SW 1271 (cell line): Measurements from ENCODE around the gene PPM1J.
"Not testable (repeated sequence)": the region's sequence is repeated elsewhere in the genome, so short reads cannot be mapped to it uniquely, and the experiment has no call there.

ENCODE experiments used
- DNase-seq, 2 experiments: peaks; one replicate each; lab custom pipeline; 2025; lab: John Stamatoyannopoulos, UW

PPM1J gene

DNA sequence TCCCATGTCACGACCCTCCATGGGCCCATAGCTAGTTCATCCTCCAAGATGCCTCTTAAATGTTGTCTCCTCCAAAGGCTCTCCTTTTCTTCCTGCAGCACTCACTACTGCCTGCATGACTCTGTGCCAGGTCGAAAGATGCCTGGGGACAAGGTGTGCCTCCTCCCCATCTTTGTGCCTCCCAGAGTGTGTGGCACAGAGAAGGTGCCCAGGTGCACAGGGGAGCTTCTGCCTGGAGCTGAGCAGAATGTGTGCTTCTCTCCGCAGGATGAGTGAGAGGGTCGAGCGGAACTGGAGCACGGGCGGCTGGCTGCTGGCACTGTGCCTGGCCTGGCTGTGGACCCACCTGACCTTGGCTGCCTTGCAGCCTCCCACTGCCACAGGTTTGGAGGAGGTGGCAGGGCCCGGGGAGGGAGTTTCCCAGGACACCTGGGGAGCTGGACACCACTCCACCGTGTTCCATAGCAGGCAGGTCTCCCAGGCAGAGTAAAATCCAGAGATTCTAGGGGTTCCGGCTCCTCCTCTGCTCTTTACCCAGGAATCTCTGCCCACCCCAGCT lies 6.9 kb upstream of the PPM1J start:
- DNase-seq = no peak

DNA sequence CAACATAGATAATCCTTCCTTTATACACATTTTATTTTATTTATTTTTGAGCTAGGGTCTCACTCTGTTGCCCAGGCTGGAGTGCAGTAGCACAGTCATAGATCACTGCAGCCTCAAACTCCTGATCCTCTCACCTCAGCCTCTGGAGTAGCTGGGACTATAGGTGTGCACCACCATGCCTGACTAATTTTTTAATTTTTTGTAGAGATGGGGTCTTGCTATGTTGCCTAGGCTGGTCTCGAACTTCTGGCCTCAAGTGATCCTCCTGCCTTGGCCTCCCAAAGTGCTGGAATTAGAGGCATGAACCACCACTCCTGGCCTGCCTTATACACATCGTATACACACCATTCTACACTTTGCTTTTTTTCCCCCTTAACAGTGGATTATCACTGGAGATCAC lies 6.2 kb upstream of the PPM1J start:
- not testable (repeated sequence) for DNase-seq

DNA sequence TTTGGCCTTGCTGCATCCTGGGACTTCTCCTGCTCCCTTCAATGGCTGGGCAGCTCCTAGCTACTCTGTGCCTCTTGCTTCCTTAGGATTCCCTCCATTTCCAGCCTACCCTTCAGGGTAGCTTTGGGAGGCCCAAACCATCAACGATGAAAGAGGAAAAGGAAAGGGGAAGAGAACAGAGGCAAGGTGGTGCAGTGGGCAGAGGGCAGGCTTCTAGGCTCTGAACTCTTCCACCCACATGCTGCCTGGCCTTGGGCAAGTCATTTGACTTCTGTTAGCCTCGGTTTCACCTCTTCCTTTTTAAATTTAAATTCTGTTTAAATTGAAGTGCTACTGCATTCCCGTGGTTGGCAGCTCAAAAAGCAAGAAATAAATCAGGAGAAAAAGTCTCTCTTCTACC lies 5.7 kb upstream of the PPM1J start:
- no peak for DNase-seq

DNA sequence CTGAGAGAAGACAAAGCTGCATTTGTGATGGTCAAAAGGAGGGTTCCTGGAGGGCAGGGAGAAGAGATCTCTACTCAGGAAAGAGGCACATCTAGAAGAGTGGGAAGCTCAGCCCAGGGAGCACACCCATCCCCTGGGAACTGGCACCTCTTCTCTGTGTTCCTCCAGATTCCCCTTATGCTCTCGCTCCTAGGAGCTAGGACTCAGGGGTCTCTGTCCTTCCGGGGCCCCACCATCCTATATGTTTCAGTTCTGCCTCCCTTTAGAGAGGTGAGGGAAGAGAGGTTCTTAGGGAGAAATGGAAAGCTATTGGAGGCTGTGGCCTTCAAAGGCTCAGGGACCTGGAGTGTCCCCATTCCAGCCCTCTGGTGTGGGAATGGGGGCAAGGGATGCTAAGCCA lies 4.6 kb upstream of the PPM1J start:
- DNase-seq = no peak

DNA sequence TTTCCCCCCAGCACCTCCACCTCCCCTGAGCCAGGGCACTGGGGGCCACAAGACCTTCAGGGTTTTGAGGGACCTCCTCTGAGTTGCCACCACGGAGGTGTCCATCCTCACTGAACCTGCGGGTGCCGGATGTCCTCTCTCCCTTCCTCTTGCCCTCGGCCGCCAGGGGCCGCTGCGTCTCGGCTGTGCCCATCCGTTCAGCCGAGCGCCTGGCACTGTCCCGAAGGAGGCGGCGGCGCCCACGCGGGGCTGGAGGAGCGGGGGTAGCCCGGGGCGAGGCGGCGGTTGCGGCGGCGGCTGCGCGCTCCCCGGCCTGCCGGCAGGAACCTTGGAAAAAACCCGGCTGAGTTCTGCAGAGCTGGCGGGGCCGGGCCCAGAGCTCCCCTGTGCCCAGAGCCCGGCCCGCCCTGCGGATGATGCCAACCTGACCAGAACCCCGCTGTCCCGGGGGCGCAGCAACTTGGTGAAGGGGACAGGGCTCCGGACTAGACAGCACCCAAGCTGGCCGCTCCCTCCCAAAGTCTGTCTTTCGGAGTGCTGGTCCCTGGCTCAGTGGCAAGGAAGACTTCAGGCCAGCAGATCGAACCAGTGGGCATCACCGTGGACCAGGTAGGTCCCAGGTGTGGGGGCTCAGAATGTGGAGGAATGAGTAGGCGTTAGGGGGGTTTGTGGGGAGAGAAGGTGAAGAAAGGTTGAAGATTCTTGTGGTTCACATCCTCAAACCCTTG lies 3.7 kb upstream of the PPM1J start:
- peak; percentile 17 to 30 for DNase-seq

DNA sequence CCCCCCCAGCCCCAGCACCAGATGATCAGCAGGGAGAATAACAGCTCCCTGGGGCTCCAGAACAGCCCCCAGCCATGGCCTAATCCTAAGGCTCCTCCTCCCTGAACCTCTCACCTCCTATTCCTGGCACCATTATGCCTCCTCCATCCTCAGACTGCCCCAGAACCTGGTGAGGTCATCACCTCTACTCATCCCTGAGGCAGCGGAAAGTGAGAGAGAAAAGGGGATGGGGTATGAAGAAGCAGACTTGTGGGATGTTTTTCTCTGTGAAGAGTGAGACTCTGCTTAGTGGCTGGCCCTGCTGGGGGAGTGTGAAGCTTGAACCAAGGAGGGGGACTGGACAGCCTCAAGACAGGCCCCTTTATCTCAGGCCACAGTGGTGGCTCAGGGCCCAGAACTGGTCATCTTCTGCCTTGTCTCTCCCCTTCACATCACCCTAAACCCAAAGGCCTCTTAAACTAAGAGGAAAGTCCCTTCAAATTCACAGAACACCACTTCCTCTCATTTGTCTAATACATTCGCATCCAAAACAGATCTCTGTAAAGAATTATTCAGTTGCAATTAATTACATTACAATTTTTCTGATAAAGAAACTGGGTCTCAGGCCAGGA lies 2.2 kb upstream of the PPM1J start:
- DNase-seq = no peak

DNA sequence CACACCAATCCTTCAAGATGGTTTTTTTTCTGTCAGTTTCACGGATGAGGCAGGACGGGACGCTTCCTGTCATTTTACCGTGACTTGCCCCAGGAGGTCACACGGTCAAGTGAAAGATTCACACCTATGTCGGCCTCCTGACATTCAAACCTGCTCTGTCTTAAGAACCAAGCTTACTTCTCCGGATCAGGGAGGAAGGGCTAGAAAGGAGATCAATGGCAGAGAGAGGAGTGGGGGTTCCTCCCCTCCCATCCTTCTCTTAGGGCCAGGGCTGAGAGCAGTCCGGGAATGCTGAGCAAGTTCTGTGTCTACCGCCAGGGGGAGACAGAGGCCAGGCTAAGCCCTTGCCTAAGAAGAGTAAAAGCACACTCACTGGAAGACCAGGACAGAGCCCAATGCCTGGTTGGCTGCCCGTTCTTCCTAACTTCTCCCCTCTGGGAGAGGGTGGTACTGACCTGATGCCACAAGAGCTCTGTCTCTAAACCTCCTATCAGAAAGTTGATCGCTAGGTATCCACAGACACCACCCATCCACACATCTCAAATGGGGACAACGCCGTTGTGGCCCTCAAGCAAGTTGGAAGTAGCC lies 1.1 kb upstream of the PPM1J start:
- peak; percentile 62 to 76 for DNase-seq

DNA sequence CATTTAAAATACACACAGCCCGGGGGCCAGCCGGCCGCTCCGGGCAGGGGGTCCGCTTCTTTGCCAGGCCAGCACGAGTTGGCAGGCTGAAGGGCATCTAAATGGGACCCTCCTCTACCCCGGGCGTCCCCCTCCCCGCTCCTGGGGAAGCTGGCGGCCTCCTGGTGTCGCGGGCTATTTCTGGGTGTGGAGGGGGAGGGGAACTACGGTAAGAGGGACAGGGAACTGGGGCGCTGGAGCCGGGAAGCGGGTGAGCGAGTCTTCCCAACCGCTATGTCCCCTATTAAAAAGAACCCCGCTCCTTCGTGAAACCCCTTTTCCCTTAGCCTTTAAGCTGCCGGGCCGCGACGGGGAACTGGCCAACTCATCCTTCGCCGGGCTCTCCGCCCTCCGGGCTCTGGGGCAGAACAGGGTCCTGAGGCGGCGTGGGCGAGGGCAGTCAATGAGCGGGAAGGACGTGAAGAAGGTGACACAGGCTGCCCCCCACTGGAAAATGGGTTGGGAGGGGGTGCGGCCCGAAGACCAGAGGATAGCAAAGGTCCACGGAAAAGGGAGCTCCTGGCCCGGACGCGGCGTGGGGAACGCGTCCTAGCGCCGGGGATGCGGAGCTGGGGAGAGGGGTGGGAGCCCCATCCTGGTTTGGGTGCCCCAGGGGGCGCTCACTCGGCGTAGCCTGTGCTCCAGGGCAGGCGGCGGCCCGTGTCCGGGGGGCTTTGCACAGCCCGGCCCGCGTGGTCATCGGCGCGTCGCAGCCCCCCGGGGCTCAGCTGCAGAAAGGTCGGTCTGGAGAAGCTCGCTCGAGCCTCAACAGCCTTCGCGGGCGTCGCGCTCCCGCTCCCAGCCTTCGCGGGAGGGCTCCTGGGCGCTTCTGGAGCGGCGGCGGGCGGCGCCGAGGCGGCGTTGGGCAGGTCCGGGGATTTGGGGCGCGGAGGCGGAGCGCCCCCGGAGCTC lies 544 bp downstream of the PPM1J start:
- no peak for DNase-seq

DNA sequence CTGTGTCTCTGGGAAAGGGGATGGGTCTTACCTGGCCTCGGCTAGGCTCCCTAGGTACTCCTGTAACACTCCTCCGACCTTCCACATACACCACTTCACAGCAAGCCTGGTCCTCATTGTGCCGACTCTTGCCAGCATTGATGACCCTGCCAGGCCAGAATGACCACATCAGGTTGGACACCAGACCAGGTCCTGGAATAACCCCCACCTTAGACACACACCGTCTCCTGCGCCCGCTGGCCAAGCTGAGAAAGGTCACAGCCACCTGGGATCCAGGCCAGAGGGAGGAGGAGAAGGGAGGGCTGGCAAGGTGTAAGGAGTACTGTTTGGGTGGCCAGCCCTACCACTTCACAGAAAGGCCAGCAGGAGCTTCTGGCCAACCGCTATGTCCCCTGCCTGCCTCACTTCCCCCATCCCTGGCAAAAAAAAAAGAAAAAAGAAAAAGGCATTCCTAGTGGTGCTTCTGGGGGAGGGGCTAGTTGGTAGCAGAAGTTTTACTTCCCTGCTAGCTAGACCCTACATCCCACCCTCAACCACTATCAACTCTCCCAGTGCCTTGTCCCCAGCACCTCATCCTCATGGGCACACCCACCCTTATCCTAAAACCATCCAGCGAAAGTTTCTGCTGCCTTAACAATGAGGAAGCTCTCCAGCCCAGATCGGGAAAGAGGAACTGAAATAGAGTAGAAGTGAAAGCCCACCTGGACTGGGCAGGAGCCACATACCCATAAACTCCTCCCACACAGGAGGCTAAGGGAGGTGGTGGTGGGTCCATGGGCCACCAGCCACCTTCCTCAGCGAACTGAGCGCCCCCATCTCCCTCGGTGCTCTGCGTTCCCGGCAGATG lies 1.4 kb downstream of the PPM1J start:
- DNase-seq = no peak

DNA sequence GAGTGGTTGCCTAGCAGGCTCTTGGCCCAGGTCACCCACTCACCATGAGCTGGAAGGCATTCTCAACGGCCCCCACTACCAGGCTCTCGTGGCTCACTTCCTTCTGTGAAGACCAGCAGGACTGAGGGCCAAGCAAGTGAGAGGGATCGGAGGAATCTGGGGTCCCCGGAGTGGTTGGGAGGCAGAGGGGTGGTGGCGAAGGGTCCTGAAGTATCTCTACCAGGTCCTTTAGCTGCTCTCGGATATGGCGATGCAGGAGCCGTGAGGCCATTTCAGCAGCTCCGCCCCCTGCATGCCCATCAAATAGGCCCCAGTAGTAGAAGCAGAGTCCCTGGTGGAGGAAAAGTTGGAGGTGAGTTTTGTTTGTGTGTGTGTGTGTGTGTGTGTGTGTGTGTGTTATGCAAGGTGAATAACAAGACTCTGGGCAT lies 2.4 kb downstream of the PPM1J start:
- no peak for DNase-seq

DNA sequence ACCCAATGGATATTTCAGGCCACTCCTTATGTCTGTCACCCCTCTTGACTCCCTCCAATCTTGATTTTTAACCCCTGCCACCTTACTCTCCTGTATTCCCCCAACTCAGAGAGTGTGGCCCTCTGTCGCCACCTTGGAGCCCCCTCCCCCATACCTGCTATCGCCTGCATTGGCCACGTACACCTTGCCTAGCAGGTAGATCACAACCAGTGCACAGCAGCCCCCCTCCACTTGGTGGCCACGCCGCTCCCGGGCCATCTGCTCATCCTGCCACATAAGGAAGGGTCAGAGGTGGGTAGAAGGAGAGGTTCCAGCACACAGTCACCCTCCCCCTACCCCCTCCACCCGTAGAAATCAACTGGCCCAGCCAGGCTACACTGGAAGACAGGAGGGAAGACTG lies 2.9 kb downstream of the PPM1J start:
- no peak for DNase-seq

DNA sequence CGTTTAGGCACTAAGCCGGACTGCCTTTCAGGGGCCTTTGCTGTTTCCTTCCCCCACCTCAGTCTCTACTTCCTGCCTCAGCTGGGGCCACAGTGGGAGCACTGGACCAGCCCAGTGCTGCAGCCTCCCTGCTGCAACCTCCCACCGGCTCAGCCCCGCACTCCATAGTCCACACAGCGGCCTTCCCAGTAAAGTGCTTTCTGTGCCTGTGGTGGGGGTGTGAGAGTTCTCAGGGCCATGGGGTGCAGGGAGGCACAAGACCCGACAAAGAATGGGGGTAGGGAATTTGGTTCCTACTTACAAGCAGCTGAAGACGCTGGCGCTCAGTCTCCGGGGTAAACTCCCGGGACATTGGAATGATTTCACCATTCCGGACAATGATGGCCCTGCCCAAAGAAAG lies 3.5 kb downstream of the PPM1J start:
- no peak for DNase-seq

DNA sequence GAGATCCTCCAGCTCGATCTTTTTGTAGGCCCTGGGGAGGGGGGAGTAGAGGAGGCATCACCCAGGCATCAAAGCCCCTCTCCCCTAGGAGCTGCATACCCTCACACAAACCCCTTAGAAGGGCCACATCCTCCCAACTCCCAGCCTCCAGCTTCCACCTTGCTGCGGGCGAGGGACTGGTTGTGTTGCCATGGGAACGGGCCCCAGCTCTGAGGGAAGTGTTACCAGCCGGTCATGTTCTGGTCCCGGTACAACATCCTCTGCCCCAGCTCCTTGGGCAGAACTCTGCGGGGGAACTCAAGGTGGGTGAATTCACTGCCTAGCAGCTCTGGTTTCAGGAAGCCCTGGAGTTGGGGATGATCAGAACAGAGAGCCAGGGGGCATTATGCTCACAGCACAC lies 4.1 kb downstream of the PPM1J start:
- DNase-seq = no peak

DNA sequence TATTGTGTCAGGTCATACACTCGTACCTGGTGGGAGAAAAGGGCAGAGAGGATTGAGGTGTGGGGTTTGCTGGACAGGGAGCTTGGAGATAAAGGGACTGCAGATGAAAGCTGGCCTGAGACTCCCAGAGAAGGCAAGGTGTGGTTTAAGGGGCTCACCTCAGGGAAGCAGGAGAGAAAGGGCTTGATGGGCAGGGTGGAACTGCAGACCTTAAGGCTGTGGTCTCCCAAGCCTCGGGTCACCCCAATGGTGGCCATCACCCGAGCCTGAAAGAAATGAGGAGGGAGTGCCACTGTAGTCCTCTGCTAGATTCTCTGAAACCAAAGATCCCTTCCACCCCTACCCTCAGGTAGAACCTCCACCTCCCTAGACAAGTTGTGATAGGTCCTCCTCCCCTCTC lies 4.5 kb downstream of the PPM1J start:
- no peak for DNase-seq

DNA sequence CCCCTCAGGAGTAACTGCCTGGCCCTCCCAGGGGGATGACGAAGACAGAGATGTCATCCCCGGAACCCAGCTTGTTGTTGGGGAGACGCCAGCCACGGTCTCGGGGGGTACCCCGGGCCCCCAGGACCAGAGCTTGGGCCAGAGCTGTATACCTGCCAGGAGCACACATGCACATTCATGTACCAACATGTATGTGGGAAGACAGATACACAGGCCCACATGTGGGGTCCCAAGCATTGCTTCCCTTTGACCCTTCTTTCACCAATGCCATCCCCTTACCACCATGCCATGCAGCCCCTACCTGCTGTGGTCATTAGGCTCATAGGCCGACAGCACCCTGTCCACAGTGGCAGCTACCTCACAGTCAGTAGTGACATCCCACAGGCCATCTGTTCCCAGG lies 5.0 kb downstream of the PPM1J start:
- no peak for DNase-seq

DNA sequence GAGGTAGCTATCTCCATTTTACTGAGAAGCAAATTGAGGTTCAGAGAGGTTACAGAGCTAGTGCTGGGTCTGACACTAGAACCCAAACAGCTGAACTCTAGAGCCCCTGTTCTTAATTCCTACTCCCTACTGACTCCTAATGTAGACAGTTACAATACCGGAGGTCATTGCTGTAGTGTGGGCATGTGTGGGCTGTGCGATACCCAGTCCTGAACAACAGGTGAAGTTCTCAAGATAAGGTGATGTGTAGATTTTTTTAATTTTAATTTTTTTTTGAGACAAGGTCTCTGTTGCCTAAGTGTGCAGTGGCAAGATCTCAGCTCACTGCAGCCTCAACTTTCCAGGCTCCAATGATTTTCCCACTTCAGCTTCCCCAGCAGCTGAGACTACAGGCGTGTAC lies 6.6 kb downstream of the PPM1J start:
- DNase-seq = no peak

DNA sequence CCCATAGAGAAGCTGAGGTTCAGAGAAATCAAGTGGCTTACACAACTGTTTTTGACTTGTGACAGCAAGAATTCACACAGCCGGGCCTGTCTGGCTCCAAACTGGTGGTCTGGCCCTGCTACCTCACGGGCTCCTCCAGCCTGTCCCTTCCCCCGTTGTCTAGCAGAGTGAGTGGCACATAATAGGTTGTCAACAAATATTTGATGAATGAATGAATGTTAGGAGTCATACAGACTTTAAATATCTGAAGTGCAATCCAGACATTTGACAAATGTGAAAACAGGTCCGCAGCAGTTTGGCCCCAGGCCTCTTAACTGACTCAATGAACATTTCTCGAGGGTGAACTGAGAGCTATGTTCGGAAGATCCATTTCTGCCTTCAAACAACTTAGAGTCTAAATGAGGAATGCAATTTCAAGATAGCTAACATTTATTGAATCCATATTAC lies 7.1 kb downstream of the PPM1J start:
- DNase-seq = no peak

DNA sequence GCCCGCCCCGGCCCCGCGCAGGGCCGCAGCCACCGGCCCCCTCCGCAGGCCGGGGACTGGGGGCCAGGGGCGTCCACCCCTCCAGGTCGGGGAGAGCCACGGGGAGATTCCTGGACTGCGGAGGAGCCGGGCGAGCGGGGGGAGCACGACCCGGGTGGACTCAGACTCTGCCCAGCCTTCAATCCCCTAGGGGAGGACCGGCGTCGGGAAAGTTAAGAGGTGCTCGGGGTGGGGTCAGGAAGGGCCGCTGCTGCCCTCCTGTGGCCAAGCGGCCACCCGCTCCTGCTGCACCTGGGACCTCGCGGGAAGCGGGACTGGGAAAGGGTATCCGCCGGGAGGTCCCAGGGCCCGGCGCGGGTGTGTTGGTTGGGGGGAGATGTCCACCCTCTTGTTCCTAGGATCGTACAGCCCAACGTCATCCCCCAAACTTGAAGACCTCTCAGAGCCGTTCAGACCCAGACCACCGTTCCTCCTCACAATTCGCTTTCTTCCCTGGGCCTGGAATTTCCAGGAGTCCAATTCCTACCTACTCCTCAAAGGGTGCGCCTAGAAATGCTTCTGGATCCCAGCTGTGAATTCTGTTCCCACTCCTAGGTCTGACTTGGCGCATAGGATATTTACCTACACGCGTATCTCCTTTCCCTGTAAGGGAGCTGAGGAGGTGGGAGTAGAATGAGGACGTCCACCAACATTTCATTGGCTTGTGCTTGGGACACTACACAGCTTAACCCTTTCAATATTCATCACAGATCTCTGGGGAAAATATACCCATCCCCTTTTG lies 7.7 kb downstream of the PPM1J start:
- DNase-seq = peak; percentile 56 to 78

DNA sequence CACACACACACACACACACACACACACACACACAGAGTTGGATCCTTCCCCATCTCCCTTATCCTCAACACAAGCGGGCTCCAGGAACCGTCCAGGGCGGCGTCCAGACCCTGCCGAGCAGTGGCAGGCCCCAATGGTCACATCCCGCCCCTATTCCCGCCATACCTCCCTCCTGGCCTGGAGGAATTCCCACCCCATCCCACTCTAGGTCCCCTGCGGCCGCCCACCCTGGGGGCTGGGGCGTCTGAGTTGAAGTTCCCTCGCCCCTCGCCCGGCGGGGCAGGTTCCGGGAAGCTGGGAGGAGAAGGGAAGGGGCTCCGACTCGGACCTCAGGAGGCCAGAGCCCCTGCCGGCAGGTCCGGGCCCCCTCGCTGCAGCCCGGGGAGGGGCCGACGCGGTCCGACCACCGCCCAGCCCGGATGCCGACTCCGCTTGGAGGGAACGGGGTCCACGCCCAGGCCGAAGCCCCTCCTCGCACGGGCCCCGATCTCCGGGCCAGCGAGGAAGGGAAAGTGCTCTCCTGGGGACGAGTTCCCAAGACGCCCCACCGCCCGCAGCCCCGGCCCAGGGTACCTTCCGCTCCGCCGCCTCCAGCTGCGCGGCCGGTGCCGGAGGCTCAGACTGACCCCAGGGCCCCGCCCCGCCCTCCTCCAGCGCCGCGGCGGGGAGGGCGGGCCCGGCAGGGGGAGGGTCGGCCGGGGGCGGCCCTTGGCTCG lies 8.5 kb downstream of the PPM1J start, which contains the start of gene RHOC:
RHOC (minus strand) TSS at position 623 of the 716 bp plus-strand sequence. CDS start 3,328 bp downstream, outside the sequence.
- peak in 1 of 2 experiments; percentile 66 for DNase-seq
